GM23248 (cell line): ENCODE results near the gene LRIG1.

Source experiments
- EZH2 ChIP-seq: fragments of 200-600 bp; sonication (generic); IDR thresholded peaks from 2 replicates; pipeline ENCODE4 v1.6.1; 2018; ENCODE audit warnings: antibody characterized with exemption, mild to moderate bottlenecking; ENCODE audit not compliant: insufficient read depth, poor library complexity, severe bottlenecking
- EZH2phosphoT487 ChIP-seq: fragments of 200-600 bp; sonication (generic); IDR thresholded peaks from 2 replicates; pipeline ENCODE4 v1.6.1; 2018; ENCODE audit warnings: antibody characterized with exemption, moderate library complexity, mild to moderate bottlenecking, low read depth; ENCODE audit not compliant: insufficient read depth

GRCh38 chr3:66443118-66443803 lies 57.6 kb downstream of the LRIG1 start:
- TF ChIP-seq EZH2phosphoT487 (no peak), EZH2 (no peak)
